GM19351 (cell line): ENCODE data around the gene TRABD2B.

Source experiments
- ATAC-seq: cut with Tn5 transposase; IDR thresholded peaks from one replicate; pipeline ENCODE4 v1.9.1; 2021; ENCODE audit warnings: mild to moderate bottlenecking, moderate library complexity; ENCODE audit not compliant: unreplicated experiment

Gene TRABD2B

DNA sequence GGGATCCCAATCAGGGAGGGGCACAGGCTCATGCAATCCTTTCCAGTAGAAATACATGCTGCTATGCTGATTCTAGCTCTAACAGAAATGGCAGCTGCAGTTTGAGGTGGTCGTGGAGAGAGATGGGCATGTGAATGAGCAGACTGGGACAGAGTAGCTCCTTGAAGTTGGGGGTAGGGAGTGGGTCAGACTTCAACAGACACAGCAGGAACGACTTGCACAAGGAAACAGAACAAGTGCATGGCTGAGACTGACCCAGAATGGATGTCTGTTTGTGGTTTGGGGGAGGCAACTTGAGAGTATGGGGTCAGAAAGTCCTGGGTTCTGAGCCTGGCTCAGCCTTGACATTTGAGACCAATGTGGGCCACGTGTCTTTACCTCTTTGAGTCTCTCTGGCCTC lies 25.1 kb upstream of the TRABD2B start:
- ATAC-seq: no peak

DNA sequence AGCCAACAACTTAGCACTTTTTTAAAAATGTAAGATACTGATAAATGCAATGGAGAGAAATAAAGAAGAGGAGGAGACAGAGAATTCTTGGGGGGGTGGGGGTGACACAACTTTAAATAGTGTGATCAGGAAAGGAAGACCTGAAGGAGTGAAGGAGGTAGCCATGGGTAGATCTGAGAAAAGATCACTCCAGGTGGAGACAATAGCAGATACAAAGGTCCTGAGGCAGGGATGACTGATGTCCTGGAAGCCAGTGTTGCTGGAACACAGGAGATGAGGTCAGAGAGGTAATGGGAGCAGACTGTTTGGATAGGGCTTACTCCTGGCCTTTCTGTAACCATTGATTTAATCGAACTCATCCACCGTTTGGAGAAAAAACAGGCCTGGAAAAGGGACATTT lies 24.6 kb upstream of the TRABD2B start:
- ATAC-seq: no peak

DNA sequence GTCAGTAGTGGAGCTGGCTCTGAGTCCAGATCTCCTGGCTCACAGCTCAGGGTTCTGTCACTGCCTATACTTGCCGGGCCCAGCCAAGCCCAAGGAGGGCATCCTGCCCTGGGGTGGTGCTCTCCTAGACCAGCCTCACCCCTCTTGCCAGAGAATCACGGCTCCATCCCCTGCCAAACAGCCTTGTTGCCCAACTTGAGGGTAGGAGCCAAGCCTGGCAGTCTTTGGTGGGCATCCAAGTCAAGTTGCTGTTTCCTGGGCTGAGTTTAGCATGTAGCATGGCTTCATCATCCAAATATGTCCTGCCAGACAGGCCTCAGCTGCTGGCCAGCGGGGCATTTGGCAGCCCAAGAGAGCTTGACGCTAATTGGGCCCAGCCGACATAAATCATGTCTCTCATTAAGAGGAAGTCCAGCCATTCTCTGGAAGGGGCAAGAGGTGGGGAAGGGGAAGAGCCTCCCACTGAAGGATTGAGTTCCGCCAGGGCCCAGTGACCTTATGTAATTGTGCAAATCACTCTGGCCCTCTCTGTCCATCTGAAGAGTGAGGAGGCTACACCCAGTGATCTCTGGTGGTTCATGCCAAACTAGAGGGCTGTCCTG lies 22.6 kb upstream of the TRABD2B start:
- no peak for ATAC-seq

DNA sequence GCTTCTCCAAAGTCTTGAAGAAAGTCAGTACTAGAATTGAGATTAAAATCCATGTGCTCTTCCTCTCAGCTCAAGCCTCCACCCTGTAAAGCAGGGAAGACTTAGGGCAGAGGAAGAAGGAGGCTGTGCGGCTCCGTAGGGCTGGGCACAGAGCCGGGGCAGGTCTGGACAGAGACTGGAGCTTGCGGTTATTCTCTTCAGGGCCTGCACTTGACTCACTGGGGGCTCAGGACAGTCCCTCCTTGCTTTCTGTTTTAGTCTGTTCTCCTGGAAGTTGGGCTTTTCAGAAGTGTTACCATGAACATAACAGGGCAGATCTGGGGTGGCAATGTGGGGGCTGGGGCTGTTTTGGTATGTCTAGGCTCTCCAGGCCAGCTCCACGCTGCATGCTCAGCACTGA lies 21.6 kb upstream of the TRABD2B start:
- no peak for ATAC-seq

DNA sequence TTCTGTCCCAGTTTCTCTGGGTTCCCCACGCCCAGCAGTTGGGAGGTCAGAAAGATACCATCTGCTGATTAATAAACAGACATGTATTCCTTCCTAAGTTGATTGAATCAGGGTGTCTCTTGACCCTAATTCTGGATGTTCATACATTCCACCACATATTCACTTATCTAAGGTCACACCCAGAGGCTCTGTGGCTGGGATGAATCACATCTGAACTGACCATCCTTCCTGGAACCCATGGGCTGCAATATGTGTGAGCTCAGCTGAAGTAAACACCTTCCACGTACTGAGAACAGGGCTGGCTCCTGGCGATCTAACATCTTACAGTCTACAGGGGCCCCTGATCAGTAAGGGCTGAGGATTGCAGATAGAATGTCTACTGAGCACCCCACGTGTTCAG lies 20.5 kb upstream of the TRABD2B start:
- ATAC-seq: no peak

DNA sequence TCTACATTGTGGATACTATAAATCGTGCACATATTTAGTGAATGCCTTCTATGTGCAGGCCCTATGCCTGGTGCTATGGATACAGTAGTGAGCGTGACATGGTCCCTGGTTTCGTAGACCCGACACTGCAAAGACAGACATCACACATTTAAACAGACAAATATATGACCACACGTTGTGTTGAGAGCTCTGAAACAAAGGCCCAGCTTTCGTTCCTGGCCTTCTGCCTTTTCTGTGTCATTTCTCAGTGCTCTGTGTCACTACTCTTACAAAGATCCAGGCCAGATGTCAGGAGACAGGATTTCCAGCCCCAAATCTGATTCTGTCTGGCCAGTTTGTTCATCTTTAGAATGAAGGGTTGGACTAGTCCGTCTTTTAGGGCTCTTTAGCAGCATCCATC lies 19.3 kb upstream of the TRABD2B start:
- no peak for ATAC-seq

DNA sequence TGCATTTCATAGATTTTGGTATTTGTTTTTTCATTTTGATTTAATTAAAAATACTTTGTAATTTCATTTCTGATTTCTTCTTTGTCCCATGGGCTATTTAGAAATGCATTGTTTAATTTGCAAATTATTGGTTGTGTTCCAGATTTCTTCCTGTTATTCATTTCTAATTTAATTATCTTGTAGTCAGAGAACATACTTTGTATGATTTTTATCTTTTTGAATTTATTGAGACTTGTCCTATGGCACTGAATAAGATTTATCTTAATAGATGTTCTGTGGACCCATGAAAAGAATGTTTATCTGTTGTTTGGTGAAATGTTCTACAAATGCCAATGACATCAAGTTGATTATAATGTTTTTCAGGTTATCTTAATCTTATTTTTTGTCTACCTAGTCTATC lies 16.1 kb upstream of the TRABD2B start:
- ATAC-seq: no peak

DNA sequence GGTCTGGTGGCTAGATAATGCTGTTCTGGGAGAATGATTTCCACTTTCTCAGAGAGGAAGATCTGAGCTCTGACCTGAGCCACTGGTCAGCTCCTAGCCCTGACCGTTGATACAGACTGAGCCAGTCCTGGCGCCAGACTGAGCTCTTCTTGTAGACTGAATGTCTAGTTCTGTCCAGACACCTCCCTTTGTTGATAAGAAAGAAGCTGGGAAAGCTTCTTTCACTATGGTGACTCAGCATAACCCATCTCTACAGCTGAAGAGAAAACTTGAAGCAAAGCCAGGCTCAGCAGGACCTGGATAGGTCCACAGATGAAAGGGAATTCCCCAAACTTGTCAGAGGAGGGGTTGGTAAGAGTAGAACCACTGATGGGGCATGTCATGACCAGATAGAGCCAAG lies 9.9 kb upstream of the TRABD2B start:
- no peak for ATAC-seq

DNA sequence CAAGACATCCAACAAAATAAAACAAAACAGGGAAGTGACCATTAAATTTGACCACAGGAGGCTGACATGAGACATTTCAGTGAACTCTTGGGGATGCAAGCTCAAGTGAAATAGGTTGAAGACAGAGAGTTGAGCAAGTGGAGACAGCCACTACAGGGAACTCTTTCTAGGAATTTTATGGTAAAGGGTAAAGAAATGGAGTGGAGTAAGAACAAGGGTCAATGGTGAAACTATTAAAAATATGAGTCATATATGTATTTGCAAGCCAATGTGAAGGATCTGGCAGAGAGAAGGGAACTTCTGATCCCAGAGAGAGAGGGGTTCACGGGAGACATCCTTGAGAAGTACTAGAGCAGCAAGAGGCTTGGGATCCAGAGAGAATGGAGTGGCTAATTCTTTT lies 9.1 kb upstream of the TRABD2B start:
- no peak for ATAC-seq

DNA sequence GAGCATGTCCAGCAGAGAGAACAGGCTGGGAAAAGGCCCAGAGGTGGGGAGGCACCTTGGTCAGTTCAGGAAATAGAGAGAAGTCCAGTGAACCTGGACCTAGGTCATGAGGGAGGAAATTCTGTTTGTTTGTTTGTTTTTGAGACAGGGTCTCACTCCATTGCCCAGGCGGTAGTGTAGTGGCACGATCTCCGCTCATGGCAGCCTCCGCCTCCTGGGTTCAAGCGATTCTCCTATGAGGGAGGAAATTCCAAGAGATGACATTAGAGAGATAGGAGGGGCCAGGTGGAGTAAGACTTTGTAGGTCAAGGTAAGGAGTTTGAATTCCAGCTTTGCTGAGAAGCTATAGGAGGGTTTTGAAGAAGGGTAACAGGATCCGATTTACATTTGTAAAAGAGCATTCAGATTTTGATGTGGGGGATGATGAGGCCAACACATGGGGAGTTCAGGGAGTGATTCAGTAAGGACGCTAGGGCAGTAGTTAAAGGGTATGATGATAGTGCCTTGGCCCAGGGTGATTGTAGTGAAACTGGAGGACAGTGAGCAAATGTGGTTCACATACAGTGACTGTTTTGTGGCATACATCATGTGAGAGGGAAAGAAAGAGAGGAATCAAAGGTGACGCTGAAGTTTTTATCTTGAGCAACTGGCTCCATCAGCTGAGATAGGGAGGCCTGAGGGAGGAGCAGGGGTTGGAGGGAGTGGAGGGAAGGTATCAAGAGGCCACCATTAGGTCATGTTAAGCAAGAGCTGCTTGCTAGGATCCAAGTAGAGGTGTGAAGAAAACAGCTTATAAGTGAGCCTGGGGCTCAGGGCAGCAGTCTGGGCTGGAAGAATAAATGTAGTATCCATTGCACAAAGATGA lies 8.3 kb upstream of the TRABD2B start:
- ATAC-seq: no peak

DNA sequence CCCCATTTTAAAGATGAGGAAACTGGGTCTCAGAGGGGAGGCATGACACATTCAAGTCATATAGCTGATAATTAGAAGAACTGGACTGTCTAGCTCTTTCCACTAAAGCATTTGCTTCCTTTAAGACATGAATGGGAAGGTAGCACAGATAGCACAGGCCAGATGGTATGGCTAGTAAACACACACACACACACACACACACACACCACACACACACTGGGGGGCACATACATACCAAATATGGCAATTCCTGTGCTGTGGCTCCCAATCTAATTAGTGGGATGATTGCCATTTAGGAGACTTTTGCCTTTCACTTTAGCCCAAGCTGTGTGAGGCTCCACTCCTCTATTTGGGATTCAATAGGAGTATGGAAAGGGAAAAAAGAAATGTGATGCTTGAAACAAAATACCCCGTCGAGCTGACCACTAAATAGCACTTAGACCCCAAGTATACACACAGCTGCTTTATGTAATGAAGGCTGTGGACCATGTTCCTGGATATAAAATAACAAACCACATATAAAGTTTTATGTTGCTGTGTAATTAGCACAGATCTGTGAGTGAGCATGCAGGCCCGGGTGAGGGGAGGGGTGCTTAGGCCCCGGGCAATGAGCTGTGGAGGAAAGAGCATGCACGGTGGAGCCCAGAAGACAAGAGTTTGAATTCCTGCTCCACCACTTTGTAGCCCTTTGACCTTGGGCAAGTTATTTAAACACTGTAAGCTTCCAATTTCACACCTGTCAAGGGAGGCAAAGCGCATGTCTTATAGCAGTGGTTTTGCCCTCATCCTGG lies 6.8 kb upstream of the TRABD2B start:
- no peak for ATAC-seq

DNA sequence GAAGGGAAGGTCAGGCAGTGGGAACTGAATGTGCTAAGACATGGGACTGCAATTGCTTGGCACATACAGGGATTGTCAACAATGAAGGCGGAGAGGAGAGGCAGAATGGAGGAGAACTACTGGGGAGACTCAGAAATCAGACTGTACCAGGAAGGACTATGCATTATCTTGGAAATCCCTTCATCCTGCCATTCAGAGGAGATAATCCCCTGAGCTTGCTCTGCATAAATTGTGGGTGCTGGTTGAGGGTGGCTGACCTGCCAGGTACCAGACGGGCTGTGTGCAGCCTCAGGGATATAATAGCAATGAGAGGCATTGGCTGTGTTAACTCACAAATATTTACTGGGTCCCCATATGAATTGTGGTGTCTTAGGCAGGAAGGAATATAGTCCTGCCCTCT lies 5.0 kb upstream of the TRABD2B start:
- no peak for ATAC-seq

DNA sequence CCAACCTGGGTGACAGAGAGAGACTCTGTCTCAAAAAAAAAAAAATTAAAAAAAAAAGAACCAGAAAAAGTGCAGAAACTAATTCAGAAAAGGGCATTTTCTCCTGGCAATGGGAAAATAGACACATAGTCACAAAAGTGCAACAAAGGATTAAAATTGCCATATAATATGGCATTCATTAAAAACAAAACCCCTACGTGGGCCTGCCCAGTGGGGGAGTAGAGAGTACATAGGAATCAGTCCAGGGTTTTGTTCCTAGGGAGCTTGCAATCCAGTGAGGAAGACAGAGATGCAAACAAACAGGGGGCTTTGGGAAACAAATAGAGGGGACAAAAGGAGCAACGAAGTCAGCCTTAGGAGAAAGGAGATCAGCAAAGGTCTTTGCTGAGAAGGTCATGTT lies 4.5 kb upstream of the TRABD2B start:
- no peak for ATAC-seq

DNA sequence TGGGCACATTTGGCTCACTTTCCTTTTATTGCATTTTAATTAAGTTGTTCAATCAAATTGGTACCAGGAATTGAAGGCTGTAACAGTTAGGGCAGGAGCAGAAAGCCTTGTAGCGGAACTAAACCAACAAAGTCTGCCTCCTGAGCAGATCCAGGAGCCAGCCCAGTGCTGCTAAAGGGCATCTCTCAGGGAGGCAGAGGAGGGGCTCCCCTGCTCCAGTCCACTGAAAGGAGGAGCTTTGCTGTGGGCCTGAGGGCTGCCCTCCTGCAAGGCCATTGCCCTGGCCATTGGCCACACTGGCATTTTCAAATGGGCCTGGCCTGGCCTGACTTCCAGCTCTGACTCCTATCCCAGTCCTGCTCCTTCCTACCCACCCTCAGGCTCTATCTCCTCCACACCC lies 3.7 kb upstream of the TRABD2B start:
- ATAC-seq: no peak

DNA sequence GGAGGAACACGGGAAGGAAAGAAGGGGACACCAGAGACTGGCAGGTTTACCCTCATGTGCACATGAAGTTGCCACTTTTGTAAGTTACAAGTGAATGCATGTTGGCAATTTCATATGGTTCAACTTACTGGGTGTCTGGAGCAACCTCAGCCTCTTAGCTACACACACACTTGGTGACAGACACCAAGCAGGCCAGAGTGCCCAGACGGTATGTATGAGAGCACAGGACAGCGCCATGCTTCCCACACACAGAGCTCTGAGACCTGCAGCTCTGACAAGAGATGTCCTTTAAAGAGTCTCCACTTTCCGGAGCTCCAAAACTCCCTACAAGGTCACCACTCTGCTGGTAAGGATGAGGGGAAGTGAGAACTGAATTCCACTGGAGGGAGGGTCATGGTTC lies 1.9 kb upstream of the TRABD2B start:
- no peak for ATAC-seq

DNA sequence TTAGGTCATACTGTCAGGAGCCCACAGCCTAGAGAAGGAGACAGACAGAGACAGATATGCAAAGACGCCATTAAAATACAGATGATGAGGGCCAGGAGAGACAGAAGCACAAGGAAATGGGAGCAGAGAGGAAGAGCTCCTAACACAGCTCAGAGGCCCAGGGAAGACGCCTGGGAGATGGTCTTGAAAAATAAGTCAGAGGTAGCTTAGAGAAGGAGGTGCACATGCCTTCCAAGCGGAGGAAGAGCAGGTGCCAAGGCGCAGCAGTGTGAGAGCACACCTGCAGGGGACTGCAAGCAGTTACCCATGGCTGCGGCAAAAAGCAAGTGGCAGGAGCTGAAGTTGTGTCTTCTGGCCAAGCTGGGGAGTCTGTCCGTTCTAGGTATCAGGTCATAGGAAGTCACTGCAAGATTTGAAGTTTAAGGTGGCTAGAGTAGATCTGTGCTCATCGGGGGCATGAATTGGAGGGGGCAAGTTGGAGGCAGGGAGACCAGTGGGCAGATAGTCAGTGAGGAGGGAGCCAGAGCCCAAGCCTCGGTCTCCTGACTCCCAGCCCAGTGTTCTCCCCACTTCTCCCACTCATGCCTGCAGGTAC lies 1.3 kb upstream of the TRABD2B start:
- ATAC-seq: no peak

DNA sequence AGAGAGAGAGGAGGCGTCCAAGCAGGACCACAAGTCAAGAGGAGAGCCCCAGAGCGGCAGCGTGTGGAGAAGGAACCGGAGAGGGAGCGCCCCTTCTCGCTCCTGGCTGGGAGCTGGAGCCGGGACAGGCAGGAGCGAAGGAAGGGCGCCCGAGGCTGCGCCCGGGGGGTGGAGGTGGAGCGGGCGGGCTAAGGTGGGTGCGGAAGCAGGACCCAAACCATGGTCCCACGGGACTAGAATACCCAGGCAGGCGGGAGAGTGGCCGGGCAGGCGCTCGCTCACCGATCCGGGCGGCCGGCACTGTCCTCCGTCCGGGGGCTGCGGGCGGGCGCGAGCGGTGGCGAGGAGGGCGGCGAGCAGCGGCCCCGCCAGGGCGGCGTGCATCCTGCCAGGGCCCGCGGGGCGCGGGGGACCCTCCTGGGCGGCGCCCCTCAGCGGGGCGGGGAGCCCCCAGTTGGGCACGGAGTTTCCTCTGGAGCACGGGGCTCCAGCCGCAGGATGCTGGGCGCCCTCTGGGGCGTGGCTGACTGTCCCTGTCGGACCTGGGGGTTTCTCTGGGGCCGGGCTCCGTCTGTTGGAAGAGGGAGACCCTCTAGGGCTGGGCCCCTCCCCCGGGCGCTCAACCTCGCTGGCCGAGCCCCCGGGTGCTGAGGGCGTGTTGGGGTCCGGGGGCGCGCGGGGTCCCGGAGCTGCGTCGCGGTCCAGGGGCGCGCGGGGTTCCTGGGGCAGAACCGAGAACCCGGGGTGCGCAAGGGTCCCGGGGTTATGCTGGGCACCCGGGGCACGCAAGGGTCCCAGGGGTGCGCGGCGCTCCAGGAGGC lies 569 bp downstream of the TRABD2B start:
- ATAC-seq: no peak

DNA sequence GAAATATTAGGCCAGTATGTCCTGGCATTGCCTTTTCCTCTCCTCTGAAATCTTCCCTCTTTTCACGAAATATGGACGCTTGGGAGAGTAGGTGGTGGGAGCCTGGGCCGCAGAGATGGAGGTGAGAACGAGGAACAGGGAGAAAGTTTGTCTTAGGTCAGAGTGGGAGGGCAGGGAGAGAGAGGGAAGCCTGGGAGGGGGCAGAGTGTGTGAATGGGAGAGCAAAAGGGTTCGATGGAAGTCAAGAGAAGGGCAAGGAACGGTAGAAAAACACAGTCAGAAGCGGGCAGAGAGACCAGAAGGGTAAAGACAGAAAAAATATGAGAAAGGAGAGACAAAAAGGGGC lies 1.2 kb downstream of the TRABD2B start:
- ATAC-seq: no peak

DNA sequence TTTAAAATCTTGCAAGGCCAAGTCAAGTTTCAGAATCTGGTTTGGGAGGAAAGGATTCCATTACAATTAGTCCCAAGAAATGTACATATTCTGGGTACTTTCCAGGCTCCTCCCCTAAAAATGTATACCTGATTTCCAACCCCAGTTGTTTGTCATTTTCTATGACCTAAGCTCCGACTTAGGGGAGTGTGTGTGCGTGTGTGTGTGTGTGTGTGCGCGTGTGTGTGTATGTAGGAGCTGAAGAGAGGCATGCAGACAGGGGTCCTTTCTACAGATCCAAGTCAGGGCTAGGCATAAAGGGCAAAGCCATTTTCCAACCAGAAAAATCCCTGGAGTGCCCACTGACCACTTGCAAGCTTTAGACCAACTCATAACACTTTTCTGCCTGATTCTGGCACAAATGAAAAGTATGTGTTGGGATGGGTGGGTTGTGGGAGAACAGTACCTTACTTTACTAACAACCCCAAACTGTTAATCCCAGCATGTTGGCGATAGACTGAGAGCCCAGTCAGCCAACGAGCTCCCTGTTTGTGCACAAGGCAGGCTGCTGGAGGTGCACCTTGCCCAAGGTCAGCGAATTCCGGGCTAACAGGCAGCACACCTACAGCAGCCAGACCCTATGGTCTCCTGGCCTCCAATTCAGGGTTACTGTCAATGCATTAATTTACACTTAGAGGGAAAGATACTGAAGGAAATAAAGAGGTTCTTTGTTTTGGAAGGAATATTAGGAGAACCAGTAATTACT lies 1.7 kb downstream of the TRABD2B start:
- no peak for ATAC-seq
